ENCODE measurements around the gene MAPK8. TPM values are rescaled to one million over a fixed set of nuclear protein-coding genes. Genes with fewer than 3 reads are reported as not detected.
A peak's percentile ranks its signal among the peaks of the same experiment; 100 is the strongest.

The MAPK8 gene
- total and polyA plus RNA-seq, 9 of the 15 experiments (the other 6 are each of a cell fraction or from before 2014, with no cell fraction given): 6.4 to 159 (median 71.0) TPM

- TF ChIP-seq POU5F1 (IDR thresholded peaks at IDR 0.05; ENCODE audit: borderline replicate concordance, low read depth, low read length, partially characterized antibody) (no peak), ZHX1 (conservative IDR thresholded peaks at IDR 0.05; ENCODE audit: low read length) (no peak), ZEB2 (IDR thresholded peaks at IDR 0.05) (0 out of 2 replicates have a peak, but pooled peaks have one; percentile 8), FOXO4 (CRISPR knock-in tag; IDR thresholded peaks at IDR 0.05) (no peak), STAT5B (CRISPR knock-in tag; IDR thresholded peaks at IDR 0.05) (no peak), PREB (CRISPR knock-in tag; IDR thresholded peaks at IDR 0.05) (no peak), SAFB (IDR thresholded peaks at IDR 0.05; ENCODE audit: borderline replicate concordance, low read depth, low read length) (no peak), ZKSCAN1 (IDR thresholded peaks at IDR 0.05; ENCODE audit: low read depth, low read length) (no peak), HIVEP1 (CRISPR knock-in tag; IDR thresholded peaks at IDR 0.05) (no peak), FOS (IDR thresholded peaks at IDR 0.05; ENCODE audit: extremely low read depth, insufficient read length) (no peak), RCOR1 (IDR thresholded peaks at IDR 0.05; ENCODE audit: borderline replicate concordance in 1 of 2, low read depth in 2 of 2, low read length in 2 of 2) (0 out of 4 replicates have a peak, but pooled peaks of 1 of the 2 experiments have one; percentile 35), ATF4 (CRISPR knock-in tag; IDR thresholded peaks at IDR 0.05) (0 out of 2 replicates have a peak, but pooled peaks have one; percentile 25), POLR3G (IDR thresholded peaks at IDR 0.05; ENCODE audit: extremely low read depth, insufficient read length, insufficient replicate concordance) (no peak), PCBP1 (IDR thresholded peaks at IDR 0.05; ENCODE audit: low read depth, low read length, poor library complexity, severe bottlenecking) (no peak), CHCHD3 (CRISPR knock-in tag; IDR thresholded peaks at IDR 0.05) (no peak), RBM25 (IDR thresholded peaks at IDR 0.05; ENCODE audit: low read depth, low read length, severe bottlenecking) (no peak), NUFIP1 (IDR thresholded peaks at IDR 0.05; ENCODE audit: partially characterized antibody) (peak; percentile 47)
- TF ChIP-seq, protein P1, sequence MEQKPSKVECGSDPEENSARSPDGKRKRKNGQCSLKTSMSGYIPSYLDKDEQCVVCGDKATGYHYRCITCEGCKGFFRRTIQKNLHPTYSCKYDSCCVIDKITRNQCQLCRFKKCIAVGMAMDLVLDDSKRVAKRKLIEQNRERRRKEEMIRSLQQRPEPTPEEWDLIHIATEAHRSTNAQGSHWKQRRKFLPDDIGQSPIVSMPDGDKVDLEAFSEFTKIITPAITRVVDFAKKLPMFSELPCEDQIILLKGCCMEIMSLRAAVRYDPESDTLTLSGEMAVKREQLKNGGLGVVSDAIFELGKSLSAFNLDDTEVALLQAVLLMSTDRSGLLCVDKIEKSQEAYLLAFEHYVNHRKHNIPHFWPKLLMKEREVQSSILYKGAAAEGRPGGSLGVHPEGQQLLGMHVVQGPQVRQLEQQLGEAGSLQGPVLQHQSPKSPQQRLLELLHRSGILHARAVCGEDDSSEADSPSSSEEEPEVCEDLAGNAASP (IDR thresholded peaks at IDR 0.05): no peak
- TF ChIP-seq, protein P2, sequence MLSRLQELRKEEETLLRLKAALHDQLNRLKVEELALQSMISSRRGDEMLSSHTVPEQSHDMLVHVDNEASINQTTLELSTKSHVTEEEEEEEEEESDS (CRISPR knock-in tag; IDR thresholded peaks at IDR 0.05): no peak
Measured at GRCh38 chr10:48480397-48481374, 174.2 kb downstream of the MAPK8 start (continued).

Measured in K562 (cell line).